Measurements from ENCODE around the gene PRKAG2.
A peak's percentile ranks its signal among the peaks of the same experiment; 100 is the strongest.

PRKAG2 gene

DNA sequence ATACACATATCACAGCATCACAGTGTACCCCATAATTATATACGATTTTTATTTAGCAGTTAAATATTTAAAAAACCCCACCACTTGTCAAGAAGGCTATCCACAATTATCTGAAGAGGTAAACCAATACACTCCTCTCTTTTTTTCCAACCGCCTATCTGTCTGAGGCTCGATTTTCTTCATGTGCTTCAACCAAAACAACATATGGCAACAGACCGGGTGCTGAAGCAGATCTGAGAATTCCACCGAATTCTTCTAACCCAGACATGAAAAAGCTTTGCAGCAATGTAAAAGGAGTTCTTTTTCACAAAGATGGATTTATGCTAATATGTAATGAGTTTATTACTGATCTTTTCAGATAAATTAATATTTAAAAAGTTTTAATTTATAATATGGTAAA, 224.8 kb downstream of the PRKAG2 start:
- no peak for TF ChIP-seq FOXP2 (optimal IDR thresholded peaks at IDR 0.05; ENCODE audit: control extremely low read depth, extremely low read length, insufficient read depth)
- TF ChIP-seq EZH2 (IDR thresholded peaks at IDR 0.05): no peak
- no peak for TF ChIP-seq POLR2AphosphoS5 (IDR thresholded peaks at IDR 0.05; ENCODE audit: borderline replicate concordance, low read depth, low read length)
- DNase-seq (ENCODE audit: low read depth, low spot score): no peak
- Histone ChIP-seq H3K27ac (no peak overlapping the region), H3K9ac (ENCODE audit: insufficient read length) (no peak overlapping the region), H3K4me3 (no peak overlapping the region), H3K36me3 (ENCODE audit: insufficient read depth, low read length) (no peaks in the 10 kb centered on the region), H3K9me3 (ENCODE audit: low read depth, low read length) (no peaks in the 10 kb centered on the region)

- Histone ChIP-seq H3K9me3 (ENCODE audit: low read depth, low read length) (no peaks in the 10 kb centered on the region), H3K9ac (ENCODE audit: insufficient read length) (no peak overlapping the region), H3K36me3 (ENCODE audit: insufficient read depth, low read length) (no peaks in the 10 kb centered on the region), H3K4me3 (peak overlapping the region; percentile 8; the same call in 1 of the 2 replicates), H3K27ac (no peak overlapping the region)
- peak; percentile 57 for DNase-seq (ENCODE audit: low read depth, low spot score)
- TF ChIP-seq FOXP2 (optimal IDR thresholded peaks at IDR 0.05; ENCODE audit: control extremely low read depth, extremely low read length, insufficient read depth): no peak
- no peak for TF ChIP-seq EZH2 (IDR thresholded peaks at IDR 0.05)
- no peak for TF ChIP-seq POLR2AphosphoS5 (IDR thresholded peaks at IDR 0.05; ENCODE audit: borderline replicate concordance, low read depth, low read length)
These were observed 226.8 kb downstream of the PRKAG2 start for GRCh38 chr7:151650161-151650560.

DNA sequence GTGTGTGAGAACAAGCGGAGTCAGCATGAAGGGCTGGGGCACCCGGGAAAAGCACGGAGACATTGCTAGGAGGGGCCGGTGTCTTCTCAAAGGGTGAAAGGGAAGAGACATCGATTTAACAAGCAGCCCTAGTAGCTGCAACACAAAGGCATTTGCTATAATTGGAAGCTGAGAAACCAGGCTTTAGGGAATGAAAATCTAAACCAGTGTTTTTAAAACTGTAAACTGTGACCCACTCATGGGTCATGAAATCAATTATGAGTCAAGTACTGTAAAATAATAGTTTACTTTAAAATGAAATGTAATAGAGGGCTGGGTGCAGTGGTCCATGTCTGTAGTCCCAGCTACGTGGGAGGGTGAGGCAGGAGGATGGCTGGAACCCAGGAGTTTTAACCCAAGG, 228.5 kb downstream of the PRKAG2 start:
- no peaks in the 10 kb centered on the region for H3K9me3 ChIP-seq (ENCODE audit: low read depth, low read length)
- H3K9ac ChIP-seq (ENCODE audit: insufficient read length): no peak overlapping the region
- DNase-seq (ENCODE audit: low read depth, low spot score): no peak
- no peaks in the 10 kb centered on the region for H3K36me3 ChIP-seq (ENCODE audit: insufficient read depth, low read length)
- no peak overlapping the region for H3K27ac ChIP-seq
- no peak for TF ChIP-seq FOXP2 (optimal IDR thresholded peaks at IDR 0.05; ENCODE audit: control extremely low read depth, extremely low read length, insufficient read depth)
- TF ChIP-seq EZH2 (IDR thresholded peaks at IDR 0.05): no peak
- no peak for TF ChIP-seq POLR2AphosphoS5 (IDR thresholded peaks at IDR 0.05; ENCODE audit: borderline replicate concordance, low read depth, low read length)
- no peak overlapping the region for H3K4me3 ChIP-seq

DNA sequence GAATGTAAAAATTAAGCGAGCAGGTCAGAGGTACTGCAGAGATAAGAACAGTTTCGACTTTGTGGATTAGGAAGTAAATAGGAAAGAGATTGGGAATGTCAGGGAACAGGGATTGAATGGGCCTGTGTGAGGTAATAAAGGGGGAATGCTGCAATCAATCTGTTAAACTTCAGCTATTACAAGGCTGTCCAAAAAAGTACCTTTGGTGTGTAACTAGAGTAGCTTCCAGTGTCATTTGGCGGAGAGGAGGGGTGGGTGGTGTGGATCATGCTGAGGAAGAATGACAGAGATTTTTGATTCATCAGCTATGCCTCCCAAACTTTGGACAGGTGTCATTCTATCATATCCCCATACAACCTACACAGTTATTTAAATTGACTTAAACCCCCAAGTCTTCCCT, 229.0 kb downstream of the PRKAG2 start:
- no peak for TF ChIP-seq POLR2AphosphoS5 (IDR thresholded peaks at IDR 0.05; ENCODE audit: borderline replicate concordance, low read depth, low read length)
- TF ChIP-seq EZH2 (IDR thresholded peaks at IDR 0.05): no peak
- TF ChIP-seq FOXP2 (optimal IDR thresholded peaks at IDR 0.05; ENCODE audit: control extremely low read depth, extremely low read length, insufficient read depth): no peak
- Histone ChIP-seq H3K4me3 (no peak overlapping the region), H3K9ac (ENCODE audit: insufficient read length) (no peak overlapping the region), H3K9me3 (ENCODE audit: low read depth, low read length) (no peaks in the 10 kb centered on the region), H3K27ac (no peak overlapping the region), H3K36me3 (ENCODE audit: insufficient read depth, low read length) (no peaks in the 10 kb centered on the region)
- DNase-seq (ENCODE audit: low read depth, low spot score): no peak

DNA sequence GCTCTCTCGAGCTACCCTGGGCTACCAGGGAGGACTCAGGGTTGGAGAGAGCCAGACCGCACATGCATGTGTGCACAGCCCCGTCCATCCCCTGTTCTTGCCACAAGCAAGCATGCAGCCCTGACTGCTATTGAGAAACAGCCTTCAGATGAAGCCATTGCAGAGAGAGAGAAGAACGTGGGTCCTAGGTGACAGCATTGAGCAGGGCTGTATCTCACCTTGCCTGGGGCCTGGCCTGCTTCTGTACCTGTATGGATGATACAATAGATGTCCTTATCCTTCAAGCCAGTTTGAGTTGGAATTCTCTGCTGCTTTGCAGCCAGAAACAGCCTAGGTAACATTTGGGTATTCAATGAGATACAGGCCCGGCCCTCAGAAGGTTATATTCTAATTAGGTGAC, 229.9 kb downstream of the PRKAG2 start:
- H3K4me3 ChIP-seq: no peak overlapping the region
- TF ChIP-seq FOXP2 (optimal IDR thresholded peaks at IDR 0.05; ENCODE audit: control extremely low read depth, extremely low read length, insufficient read depth) (no peak), EZH2 (IDR thresholded peaks at IDR 0.05) (no peak), POLR2AphosphoS5 (IDR thresholded peaks at IDR 0.05; ENCODE audit: borderline replicate concordance, low read depth, low read length) (no peak)
- no peaks in the 10 kb centered on the region for H3K36me3 ChIP-seq (ENCODE audit: insufficient read depth, low read length)
- no peak overlapping the region for H3K9ac ChIP-seq (ENCODE audit: insufficient read length)
- H3K9me3 ChIP-seq (ENCODE audit: low read depth, low read length): no peaks in the 10 kb centered on the region
- H3K27ac ChIP-seq: no peak overlapping the region
- no peak for DNase-seq (ENCODE audit: low read depth, low spot score)

DNA sequence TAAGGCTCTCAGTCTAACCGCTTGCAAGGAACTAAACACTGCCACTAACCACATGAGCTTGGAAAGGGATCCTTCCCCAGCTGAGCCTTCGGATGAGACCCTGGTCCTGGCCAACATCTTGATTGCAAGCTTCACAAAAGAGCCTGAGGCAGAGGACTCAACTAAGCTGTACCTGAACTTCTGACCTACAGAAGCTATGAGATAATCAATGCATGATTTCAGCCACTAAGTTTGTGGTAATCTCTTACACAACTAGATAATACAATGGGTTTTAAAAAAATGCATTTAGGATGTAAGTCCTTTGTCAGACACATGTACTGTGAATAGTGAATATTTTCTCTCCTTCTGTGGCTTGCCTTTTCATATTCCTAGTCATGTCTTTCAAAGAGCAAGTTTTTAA, 231.6 kb downstream of the PRKAG2 start:
- H3K4me3 ChIP-seq: no peak overlapping the region
- no peak overlapping the region for H3K9ac ChIP-seq (ENCODE audit: insufficient read length)
- no peak overlapping the region for H3K27ac ChIP-seq
- TF ChIP-seq FOXP2 (optimal IDR thresholded peaks at IDR 0.05; ENCODE audit: control extremely low read depth, extremely low read length, insufficient read depth) (no peak), EZH2 (IDR thresholded peaks at IDR 0.05) (no peak), POLR2AphosphoS5 (IDR thresholded peaks at IDR 0.05; ENCODE audit: borderline replicate concordance, low read depth, low read length) (no peak)
- DNase-seq (ENCODE audit: low read depth, low spot score): no peak
- H3K9me3 ChIP-seq (ENCODE audit: low read depth, low read length): no peaks in the 10 kb centered on the region
- H3K36me3 ChIP-seq (ENCODE audit: insufficient read depth, low read length): no peaks in the 10 kb centered on the region

DNA sequence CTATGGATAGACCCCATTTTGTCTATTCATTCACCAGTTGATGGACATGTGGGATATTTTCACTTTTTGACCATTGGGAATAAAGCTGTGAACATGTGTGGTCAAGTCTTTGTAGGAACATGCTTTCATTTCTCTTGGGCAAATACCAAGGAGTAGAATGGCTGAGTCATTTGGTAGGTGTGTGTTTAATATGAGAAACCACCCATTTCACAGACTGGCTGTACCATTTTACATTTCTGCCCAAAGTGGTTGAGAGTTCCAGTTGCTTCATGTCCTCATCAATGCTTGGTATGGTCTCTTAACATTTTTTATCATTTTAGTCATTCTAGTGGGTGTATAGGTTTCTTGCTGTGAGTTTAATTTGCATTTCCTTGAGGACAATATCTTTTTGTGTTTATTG, 232.4 kb downstream of the PRKAG2 start:
- Histone ChIP-seq H3K9me3 (ENCODE audit: low read depth, low read length) (no peaks in the 10 kb centered on the region), H3K9ac (ENCODE audit: insufficient read length) (no peak overlapping the region), H3K36me3 (ENCODE audit: insufficient read depth, low read length) (no peaks in the 10 kb centered on the region), H3K27ac (no peak overlapping the region), H3K4me3 (no peak overlapping the region)
- TF ChIP-seq POLR2AphosphoS5 (IDR thresholded peaks at IDR 0.05; ENCODE audit: borderline replicate concordance, low read depth, low read length) (no peak), EZH2 (IDR thresholded peaks at IDR 0.05) (no peak), FOXP2 (optimal IDR thresholded peaks at IDR 0.05; ENCODE audit: control extremely low read depth, extremely low read length, insufficient read depth) (no peak)
- DNase-seq (ENCODE audit: low read depth, low spot score): no peak

DNA sequence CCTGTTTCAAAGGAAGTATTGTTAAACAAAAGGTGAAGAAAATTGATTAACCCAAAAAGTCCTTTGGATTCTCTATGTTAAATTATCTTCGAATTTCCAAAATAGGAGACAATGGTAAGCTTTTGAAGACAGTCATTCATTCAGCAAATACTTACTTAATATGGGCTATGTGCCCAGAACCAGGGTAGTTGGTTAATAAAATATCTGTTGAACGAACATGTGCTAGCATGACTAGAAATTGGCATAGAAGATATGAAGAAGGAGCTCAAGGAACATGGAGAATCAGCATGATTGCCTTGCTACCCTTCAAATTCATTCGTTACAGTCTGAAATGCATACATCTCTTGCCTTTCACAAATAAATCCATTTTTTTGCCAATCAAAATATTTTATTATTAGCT, 234.2 kb downstream of the PRKAG2 start:
- Histone ChIP-seq H3K9ac (ENCODE audit: insufficient read length) (no peak overlapping the region), H3K27ac (no peak overlapping the region), H3K36me3 (ENCODE audit: insufficient read depth, low read length) (no peaks in the 10 kb centered on the region), H3K4me3 (no peak overlapping the region), H3K9me3 (ENCODE audit: low read depth, low read length) (no peaks in the 10 kb centered on the region)
- DNase-seq (ENCODE audit: low read depth, low spot score): no peak
- TF ChIP-seq FOXP2 (optimal IDR thresholded peaks at IDR 0.05; ENCODE audit: control extremely low read depth, extremely low read length, insufficient read depth): no peak
- no peak for TF ChIP-seq POLR2AphosphoS5 (IDR thresholded peaks at IDR 0.05; ENCODE audit: borderline replicate concordance, low read depth, low read length)
- no peak for TF ChIP-seq EZH2 (IDR thresholded peaks at IDR 0.05)

GRCh38 chr7:151641587-151641986, 235.3 kb downstream of the PRKAG2 start:
- no peak for DNase-seq (ENCODE audit: low read depth, low spot score)
- H3K36me3 ChIP-seq (ENCODE audit: insufficient read depth, low read length): no peaks in the 10 kb centered on the region
- H3K9me3 ChIP-seq (ENCODE audit: low read depth, low read length): no peaks in the 10 kb centered on the region
- no peak overlapping the region for H3K4me3 ChIP-seq
- H3K9ac ChIP-seq (ENCODE audit: insufficient read length): no peak overlapping the region
- H3K27ac ChIP-seq: no peak overlapping the region
- TF ChIP-seq EZH2 (IDR thresholded peaks at IDR 0.05) (no peak), FOXP2 (optimal IDR thresholded peaks at IDR 0.05; ENCODE audit: control extremely low read depth, extremely low read length, insufficient read depth) (no peak), POLR2AphosphoS5 (IDR thresholded peaks at IDR 0.05; ENCODE audit: borderline replicate concordance, low read depth, low read length) (no peak)

Data from SK-N-MC (cell line).